GM12874 (cell line): ENCODE data around the gene GALNT2.

Source experiments
- CTCF ChIP-seq: IDR thresholded peaks from 2 replicates; pipeline ENCODE4 v1.5.1; 2011; ENCODE audit warnings: low read depth, mild to moderate bottlenecking, control low read depth, low read length, moderate library complexity; ENCODE audit not compliant: insufficient read depth

The GALNT2 gene

GRCh38 chr1:230068621-230068873 is 1.5 kb downstream of the GALNT2 start:
- TF ChIP-seq CTCF = no peak

- no peak for TF ChIP-seq CTCF
Measured at GRCh38 chr1:230068952-230069684, 2.1 kb downstream of the GALNT2 start.

- TF ChIP-seq CTCF = no peak
Measured at GRCh38 chr1:230069796-230070195, 2.8 kb downstream of the GALNT2 start.

GRCh38 chr1:230070321-230071208 is 3.5 kb downstream of the GALNT2 start:
- TF ChIP-seq CTCF = no peak

- no peak for TF ChIP-seq CTCF
Measured at GRCh38 chr1:230071316-230071715, 4.3 kb downstream of the GALNT2 start.

GRCh38 chr1:230072296-230072695 is 5.3 kb downstream of the GALNT2 start:
- TF ChIP-seq CTCF = no peak

- no peak for TF ChIP-seq CTCF
Measured at GRCh38 chr1:230072866-230073265, 5.8 kb downstream of the GALNT2 start.
